NCI-H1048 (cell line): ENCODE results near the gene VPS50.
"Not testable (repeated sequence)": the region's sequence is repeated elsewhere in the genome, so short reads cannot be mapped to it uniquely, and the experiment has no call there.

Experiments used
- DNase-seq: peaks from one replicate; lab custom pipeline; 2025; lab: John Stamatoyannopoulos, UW

Gene VPS50

DNA sequence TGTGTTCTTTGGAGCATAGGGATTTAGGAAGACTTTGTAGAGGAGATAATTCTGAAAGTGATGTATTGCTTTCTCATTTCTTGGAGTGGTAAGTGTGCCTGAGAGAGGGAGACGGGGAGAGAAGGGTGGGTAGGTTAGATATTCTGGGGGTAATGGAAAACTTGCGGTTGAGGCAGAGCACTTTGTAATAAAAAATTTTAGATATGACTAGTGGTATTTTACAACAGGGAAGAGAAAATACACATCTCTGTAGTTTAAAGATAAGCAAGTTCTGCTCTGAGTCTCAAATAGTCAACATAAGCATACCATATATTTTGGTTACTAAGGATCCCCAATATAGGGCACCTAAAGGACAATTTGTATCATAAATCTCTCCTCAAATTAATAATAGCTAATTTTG lies 6.6 kb downstream of the VPS50 start:
- DNase-seq = no peak

GRCh38 chr7:93239824-93240223 lies 7.7 kb downstream of the VPS50 start:
- no peak for DNase-seq

GRCh38 chr7:93242106-93242505 lies 9.9 kb downstream of the VPS50 start:
- DNase-seq = no peak

- DNase-seq = no peak
Measured at GRCh38 chr7:93245525-93246432, 13.6 kb downstream of the VPS50 start.

GRCh38 chr7:93249491-93250148 lies 17.5 kb downstream of the VPS50 start:
- no peak for DNase-seq

- DNase-seq = no peak
Measured at GRCh38 chr7:93258661-93259060, 26.5 kb downstream of the VPS50 start.

- DNase-seq = no peak
Measured at GRCh38 chr7:93262535-93262934, 30.4 kb downstream of the VPS50 start.

GRCh38 chr7:93265220-93265619 lies 33.1 kb downstream of the VPS50 start:
- no peak for DNase-seq

DNA sequence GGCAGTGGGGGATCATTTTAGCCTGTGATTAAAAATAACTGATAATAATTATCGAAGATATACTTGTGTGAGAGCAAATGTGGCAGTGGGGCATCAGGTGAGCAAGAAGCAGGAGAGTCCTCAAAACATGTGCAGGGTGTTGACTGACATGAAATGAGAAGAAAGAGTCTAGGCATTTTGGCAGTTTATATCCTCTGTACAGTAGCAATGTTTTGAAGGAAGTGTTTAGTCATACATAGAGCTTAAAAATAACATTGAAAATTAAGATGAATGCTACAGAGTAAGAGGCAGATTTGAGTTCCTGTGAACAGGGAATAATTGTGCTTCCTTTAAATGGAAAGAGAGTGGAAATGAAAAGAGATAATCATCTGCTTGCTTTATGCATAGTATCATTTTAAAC lies 47.4 kb downstream of the VPS50 start:
- DNase-seq = no peak

DNA sequence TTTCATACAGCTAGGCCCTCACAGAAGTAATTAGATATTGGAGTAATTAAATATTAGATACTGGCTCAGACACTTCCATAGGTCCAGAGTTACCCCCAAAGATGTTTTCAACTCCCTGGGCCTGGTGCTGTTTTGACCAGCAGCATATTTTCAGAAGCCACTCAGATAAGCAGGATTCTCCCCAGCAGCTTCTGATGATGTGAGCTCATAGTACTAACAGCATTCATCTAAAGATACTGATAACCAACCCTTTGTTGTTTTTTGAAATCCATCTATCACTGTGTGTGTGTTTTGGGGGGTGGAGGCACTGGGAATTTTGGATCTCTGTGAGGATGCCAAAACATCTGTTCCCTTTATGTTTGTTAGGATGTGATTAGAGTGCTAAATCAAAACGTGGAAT lies 52.7 kb downstream of the VPS50 start:
- DNase-seq = no peak

DNA sequence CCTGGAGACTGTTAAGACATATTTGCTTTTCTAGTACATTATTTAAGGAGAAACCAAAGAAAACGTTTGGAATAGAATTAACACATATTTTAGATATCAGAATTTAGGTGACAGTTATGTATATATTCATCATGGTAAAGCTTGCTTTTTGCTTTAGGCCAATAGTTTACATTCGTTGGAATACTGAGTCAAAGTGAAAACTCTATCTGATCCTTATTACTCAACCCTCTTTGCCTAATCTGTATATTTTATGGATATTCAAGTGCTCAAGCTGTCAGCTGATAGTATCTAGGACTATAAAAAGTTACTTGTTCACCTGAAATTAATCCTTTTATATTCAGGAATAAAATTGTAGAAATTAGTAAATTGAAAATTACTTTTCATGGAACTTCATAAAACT lies 61.1 kb downstream of the VPS50 start:
- DNase-seq = no peak

DNA sequence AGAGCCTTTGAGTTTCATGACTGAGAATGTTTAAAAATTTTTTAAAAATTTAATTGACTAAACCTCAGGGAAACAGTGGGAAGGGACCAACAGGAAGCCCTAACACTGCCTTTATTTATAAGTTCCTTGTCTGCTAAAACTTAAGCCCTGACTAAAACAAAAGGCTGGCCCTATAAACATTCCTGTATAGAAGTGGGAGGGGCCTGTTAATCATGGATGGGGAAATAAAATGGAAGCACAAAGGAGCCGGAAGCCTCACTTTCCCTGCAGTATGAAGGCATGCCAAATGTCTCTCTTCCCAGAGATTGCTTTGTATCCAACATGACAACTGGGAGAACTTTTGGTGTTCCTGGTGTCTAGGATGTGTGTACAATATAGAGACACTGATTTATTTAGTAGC lies 66.0 kb downstream of the VPS50 start:
- DNase-seq = no peak

GRCh38 chr7:93298671-93299070 lies 66.5 kb downstream of the VPS50 start:
- DNase-seq = no peak

DNA sequence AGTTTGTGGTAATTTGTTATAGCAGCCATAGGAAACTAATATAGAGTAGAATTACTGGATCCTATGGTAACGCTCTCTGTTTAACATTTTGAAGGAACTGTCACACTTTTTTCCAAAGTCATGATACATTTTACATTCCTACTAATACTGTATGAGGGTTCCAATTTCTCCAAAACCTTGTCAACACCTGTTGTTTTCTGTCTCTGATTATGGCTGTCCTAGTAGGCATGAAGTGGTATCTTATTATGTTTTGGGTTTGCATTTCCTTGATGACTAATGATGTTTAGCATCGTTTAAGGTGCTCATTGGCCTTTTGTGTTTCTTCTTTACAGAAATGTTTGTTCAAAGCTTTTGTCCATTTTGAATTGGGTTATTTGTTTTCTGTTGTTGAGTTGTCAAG lies 69.6 kb downstream of the VPS50 start:
- no peak for DNase-seq

DNA sequence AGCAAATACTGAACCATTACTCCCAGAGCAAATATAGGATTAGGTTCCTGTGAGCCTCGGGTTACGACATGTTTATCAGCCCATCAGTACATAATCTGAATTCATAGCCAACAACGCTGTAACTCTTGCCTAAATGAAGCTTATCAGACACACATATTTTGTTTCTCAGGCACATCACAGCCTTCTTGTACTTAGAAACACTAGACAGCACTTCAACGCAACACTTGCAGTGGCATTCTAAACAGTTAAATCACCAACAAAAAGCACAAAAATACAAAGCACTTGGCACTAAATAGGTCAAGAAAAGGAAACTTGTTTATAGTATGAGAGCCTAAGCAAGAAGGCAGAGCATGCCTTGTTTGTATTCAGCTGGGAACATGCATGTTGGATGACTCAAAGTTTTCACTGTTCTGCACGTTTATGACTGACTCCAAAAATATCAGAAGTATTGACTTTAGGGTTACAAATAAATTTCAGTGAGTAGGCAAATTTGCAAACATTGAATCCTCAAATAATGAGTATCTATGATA lies 75.0 kb downstream of the VPS50 start:
- no peak for DNase-seq

DNA sequence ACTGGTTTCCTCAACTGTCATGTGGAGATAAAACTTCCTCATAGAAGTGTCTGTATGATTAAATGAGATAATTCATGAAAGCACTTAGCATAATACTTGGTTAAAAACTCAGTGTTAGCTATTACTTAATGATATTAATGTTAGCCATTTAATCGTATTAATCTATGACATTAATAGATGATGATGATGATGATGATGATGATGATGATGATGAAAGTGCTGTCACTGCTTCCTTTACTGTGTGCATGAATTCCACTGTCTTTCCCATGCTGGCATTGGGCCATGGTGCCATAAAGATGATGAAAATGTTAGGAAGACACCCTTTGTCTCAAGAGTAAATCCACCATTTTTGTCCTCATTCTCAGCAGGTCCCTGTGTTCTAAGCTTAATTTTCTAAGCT lies 75.8 kb downstream of the VPS50 start:
- DNase-seq = no peak

DNA sequence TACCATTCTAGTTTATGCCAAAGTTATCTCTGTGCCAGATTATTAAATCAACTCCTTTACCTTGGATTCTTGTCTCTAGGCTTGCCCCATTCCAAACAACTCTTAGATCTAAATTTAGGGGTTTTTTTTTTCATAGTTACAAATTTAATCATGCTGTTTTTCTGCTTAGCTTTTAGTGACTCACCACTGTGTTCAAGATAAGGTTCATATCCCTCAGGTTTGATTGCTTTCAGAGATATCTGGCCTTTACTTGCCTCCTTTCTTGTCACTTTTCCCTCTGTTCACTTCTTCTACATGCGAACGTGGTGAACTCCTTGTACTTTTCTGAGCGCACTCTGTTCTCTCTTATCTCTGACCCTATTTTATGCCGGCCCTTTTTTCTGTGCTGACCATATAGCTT lies 78.2 kb downstream of the VPS50 start:
- DNase-seq = no peak

DNA sequence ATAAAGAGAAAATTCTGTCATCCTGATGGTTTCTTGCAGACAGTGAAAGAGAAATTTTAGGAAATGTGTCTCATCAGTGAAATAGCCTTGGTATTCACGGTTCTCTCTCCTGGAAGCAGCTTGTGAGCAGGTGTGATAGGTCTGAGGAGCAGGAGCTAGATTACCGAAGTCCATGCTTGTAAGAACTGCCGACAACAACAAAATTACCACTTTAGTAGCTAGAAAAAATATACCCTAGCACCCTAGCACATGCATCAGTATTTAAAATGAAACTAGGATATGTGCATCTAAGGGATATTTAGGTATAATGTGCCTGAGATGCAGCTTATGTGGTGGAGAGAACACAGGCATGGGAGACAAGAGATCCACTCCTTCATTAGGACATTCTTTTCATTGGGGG lies 82.3 kb downstream of the VPS50 start:
- no peak for DNase-seq

GRCh38 chr7:93315896-93316295 lies 83.7 kb downstream of the VPS50 start:
- no peak for DNase-seq

DNA sequence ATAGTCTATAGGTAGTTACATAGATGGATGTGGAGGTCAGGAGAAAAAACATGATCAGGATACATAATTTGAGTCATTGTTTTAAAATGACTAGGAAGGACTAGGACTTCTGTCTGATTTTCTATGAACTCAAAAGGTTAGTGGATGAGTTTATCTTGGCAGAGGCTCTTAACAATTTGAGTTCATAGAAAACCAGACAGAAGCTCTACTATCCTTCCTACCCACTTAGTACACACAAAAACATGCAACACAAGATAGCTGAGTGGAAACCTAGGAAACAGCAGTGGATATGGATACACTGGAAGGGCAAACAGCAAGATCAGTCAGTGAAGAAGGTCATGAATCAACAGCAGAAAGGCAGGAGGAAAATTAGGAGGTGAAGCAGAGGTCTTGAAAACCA lies 84.6 kb downstream of the VPS50 start:
- DNase-seq = no peak

- DNase-seq = no peak
Measured at GRCh38 chr7:93320887-93321286, 88.7 kb downstream of the VPS50 start.

GRCh38 chr7:93326291-93326690 lies 94.1 kb downstream of the VPS50 start:
- DNase-seq = not testable (repeated sequence)

DNA sequence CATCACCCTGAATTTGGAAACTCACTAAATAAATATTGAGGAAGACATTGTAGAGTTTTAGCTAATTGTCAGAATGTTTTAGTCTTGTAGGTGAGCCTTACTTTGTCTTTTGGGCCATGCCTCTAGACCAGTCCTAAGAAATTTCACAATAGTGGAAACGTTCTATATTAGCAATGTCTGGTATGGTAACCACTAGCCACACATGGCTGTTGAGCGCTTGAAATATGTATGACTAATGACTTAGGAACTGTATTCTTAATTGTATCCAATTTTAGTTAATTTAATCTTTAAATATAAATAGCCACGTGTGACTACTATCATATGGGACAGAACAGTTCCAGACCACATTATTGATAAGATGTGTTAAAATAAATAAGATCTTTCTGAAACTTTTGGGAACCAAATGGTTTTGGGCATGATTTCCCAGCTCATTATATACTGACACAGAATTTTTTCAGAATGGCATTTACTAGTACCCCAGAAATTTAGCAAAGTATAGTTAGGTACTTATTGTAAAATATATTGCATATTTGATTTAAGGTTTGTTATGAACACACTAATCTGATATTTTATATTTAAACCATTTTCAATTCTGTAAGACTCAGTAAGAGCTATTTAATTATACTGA lies 95.0 kb downstream of the VPS50 start:
- no peak for DNase-seq
